Measurements from ENCODE around the gene EFCAB8.
"Not testable (repeated sequence)": the region's sequence is repeated elsewhere in the genome, so short reads cannot be mapped to it uniquely, and the experiment has no call there.

The EFCAB8 gene

DNA sequence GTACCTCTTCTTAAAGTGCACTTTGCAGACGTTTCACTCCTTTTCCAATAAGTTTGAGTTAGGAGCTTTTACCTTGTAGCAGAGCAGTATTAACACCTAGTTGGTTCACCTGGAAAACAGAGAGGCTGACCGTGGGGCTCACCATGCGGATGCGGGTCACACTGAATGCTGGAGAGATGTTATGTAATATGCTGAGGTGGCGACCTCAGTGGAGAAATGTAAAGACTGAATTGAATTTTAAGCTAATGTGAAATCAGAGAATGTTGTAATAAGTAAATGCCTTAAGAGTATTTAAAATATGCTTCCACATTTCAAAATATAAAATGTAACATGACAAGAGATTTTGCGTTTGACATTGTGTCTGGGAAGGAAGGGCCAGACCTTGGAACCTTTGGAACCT is 9.9 kb upstream of the EFCAB8 start:
- H3K4me1 ChIP-seq = 0 out of 20 replicates have a peak, but pooled peaks cover 0 to 5% (median 0%) of the 10 kb centered on the region in 10 experiments
- no peak overlapping the region for H3K27ac ChIP-seq
- H3K9ac ChIP-seq = no peak overlapping the region
- peaks cover 90 to 100% (median 98%) of the 10 kb centered on the region in 11 experiments for H3K36me3 ChIP-seq
- no peak overlapping the region for H3K4me2 ChIP-seq
- H4K20me1 ChIP-seq = peaks cover 32 to 75% (median 53%) of the 10 kb centered on the region in 11 experiments; a peak in 21 of 22 replicates
- H3K9me3 ChIP-seq (replicated peaks in 1 of 11) = no peaks in the 10 kb centered on the region
- H3K4me3 ChIP-seq = no peak overlapping the region
- no peaks in the 10 kb centered on the region for H3K27me3 ChIP-seq
- no peak for TF ChIP-seq Cebpa-rat (IDR thresholded peaks at IDR 0.05)

DNA sequence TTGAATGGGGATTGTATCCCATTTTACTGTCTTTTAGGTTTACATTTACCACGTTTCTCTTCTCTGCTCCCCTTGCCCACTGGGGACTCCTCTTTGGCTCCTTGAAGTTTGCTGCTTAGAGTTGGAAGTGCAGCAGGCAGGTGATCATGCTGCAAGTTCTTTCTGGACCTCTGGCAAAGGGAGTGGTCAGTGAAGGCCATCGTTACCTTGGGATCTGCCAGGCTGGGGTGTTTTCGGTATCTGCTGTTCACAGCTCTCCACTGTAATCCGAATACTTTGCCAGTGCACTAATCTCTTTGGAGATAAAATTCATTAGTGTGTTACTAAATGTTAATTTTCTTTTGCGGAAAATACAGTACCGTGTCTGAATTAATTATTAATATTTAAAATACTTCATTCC is 9.1 kb upstream of the EFCAB8 start:
- H3K4me1 ChIP-seq = 0 out of 20 replicates have a peak, but pooled peaks cover 0 to 5% (median 0%) of the 10 kb centered on the region in 10 experiments
- H4K20me1 ChIP-seq = peaks cover 25 to 68% (median 46%) of the 10 kb centered on the region in 11 experiments; a peak in 21 of 22 replicates
- no peak overlapping the region for H3K4me2 ChIP-seq
- H3K9me3 ChIP-seq (replicated peaks in 1 of 11) = no peaks in the 10 kb centered on the region
- peaks cover 83 to 99% (median 95%) of the 10 kb centered on the region in 11 experiments for H3K36me3 ChIP-seq
- H3K4me3 ChIP-seq = no peak overlapping the region
- no peak overlapping the region for H3K9ac ChIP-seq
- no peaks in the 10 kb centered on the region for H3K27me3 ChIP-seq
- no peak overlapping the region for H3K27ac ChIP-seq
- TF ChIP-seq Cebpa-rat (IDR thresholded peaks at IDR 0.05) = no peak

DNA sequence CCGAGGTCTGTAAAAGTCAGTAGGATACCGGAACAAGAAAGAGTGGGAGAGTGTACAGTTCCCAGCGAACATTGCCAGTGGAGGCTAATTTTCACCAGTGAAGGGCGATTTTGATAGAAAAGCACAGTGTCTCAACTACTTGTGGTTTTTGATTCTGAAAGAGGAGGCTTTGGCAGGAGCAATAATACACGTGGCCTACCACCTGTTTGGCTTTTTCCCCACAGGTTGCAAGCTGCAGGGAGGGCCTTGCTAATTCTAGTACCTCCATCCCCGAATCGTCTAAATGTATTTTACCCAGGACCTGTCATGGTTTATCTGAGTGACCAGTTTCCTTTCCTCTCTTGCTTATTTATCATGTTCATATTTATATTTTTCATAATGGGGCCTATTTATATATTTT is 3.3 kb upstream of the EFCAB8 start:
- Histone ChIP-seq H4K20me1 (peaks cover 4 to 40% (median 14%) of the 10 kb centered on the region in 11 experiments; a peak in 13 of 22 replicates), H3K9me3 (replicated peaks in 1 of 11) (no peaks in the 10 kb centered on the region), H3K9ac (no peak overlapping the region), H3K36me3 (peaks cover 49 to 95% (median 68%) of the 10 kb centered on the region in 11 experiments), H3K4me3 (no peak overlapping the region), H3K4me2 (no peak overlapping the region), H3K27me3 (no peaks in the 10 kb centered on the region), H3K4me1 (peaks cover 0 to 14% (median 7%) of the 10 kb centered on the region in 10 experiments; a peak in 12 of 20 replicates), H3K27ac (no peak overlapping the region)
- TF ChIP-seq Cebpa-rat (IDR thresholded peaks at IDR 0.05) = no peak

DNA sequence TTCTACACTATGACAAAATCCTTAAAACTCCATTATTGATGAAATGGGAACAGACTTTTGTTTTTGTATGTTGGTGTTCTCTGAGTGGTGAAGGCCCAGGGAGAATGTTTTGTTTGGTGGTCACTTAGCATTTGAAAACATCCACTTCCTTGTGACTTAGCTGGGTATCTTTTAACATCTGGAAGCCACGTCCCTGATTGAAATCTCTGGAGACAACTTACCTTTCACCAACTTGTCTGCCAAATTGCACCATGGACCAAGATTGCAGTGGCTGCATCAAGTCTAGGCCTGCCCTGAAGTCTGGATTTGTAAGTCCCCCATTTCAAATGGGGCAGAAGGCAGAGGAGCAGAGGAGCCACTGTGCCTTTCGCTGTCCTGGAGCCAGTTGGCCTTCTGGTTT is 534 bp upstream of the EFCAB8 start:
- H3K4me3 ChIP-seq = no peak overlapping the region
- TF ChIP-seq Cebpa-rat (IDR thresholded peaks at IDR 0.05) = no peak
- H3K4me2 ChIP-seq = no peak overlapping the region
- H3K27ac ChIP-seq = no peak overlapping the region
- peaks cover 24 to 67% (median 45%) of the 10 kb centered on the region in 11 experiments for H3K36me3 ChIP-seq
- H3K27me3 ChIP-seq = no peaks in the 10 kb centered on the region
- peaks cover 4 to 22% (median 11%) of the 10 kb centered on the region in 11 experiments; a peak in 12 of 22 replicates for H4K20me1 ChIP-seq
- peaks cover 0 to 14% (median 7%) of the 10 kb centered on the region in 10 experiments; a peak in 12 of 20 replicates for H3K4me1 ChIP-seq
- H3K9ac ChIP-seq = no peak overlapping the region
- H3K9me3 ChIP-seq (replicated peaks in 1 of 11) = no peaks in the 10 kb centered on the region

DNA sequence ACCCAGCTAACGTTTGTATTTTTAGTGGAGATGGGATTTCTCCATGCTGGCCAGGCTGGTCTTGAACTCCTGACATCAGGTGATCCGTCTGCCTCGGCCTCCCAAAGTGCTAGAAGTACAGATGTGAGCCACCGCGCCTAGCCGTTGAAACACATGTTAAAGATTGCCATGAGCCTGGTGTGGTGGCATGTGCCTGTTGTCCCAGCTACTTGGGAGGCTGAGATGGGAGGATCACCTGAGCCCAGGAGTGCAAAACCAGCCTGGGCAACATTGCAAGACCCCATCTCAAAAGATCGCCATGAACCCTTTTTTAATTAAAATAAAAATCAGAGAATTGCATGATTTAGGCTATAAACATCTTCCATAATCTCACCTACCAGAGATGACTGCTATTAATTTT is 2.7 kb downstream of the EFCAB8 start:
- TF ChIP-seq Cebpa-rat (IDR thresholded peaks at IDR 0.05) = no peak
- H4K20me1 ChIP-seq = peaks cover 0 to 7% (median 2%) of the 10 kb centered on the region in 11 experiments; a peak in 6 of 22 replicates
- no peak overlapping the region for H3K4me3 ChIP-seq
- peaks cover 0 to 1% (median 0%) of the 10 kb centered on the region in 10 experiments; a peak in 3 of 20 replicates for H3K4me1 ChIP-seq
- no peak overlapping the region for H3K4me2 ChIP-seq
- H3K9ac ChIP-seq = no peak overlapping the region
- no peaks in the 10 kb centered on the region for H3K27me3 ChIP-seq
- H3K27ac ChIP-seq = no peak overlapping the region
- peaks cover 12 to 36% (median 25%) of the 10 kb centered on the region in 11 experiments; a peak in 20 of 22 replicates for H3K36me3 ChIP-seq
- no peaks in the 10 kb centered on the region for H3K9me3 ChIP-seq (replicated peaks in 1 of 11)

DNA sequence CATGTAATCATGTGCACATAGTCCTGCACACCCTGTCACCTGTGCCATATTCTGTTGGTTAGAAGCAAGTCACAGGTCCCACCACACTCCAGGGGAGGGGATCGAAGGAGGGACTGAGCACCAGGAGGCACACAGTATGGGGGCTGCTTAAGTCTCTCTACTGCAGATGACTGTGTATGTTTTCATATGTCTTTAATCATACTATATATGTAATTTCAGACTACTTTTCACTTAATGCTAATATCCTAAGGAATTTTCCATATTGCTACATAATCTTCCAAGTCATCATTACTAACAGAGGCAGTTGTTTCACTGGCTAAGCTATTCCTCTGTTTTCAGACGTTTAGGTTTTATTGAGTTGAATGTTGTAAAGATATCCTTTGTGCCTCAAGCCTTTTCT is 10.8 kb downstream of the EFCAB8 start:
- TF ChIP-seq Cebpa-rat (IDR thresholded peaks at IDR 0.05) = no peak

DNA sequence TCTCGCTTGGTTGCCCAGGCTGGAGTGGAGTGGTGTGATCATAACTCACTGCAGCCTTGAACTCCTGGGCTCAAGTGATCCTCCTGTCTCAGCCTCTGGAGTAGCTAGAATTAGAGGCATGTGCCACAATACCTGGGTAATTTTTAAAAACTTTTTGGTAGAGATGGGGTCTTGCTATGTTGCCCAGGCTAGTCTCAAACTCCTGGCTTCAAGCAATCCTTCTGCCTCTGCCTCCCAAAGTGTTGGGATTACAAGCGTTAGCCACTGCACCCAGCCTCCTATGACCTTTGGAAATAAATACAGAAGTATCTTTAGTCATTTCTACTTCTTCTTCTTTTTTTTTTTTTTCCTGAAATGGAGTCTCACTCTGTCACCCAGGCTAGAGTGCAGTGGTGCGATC is 11.8 kb downstream of the EFCAB8 start:
- H4K20me1 ChIP-seq; H3K9ac ChIP-seq; H3K4me2 ChIP-seq; H3K27ac ChIP-seq; H3K4me3 ChIP-seq; H3K9me3 ChIP-seq (replicated peaks in 1 of 11); H3K27me3 ChIP-seq; H3K36me3 ChIP-seq: not testable (repeated sequence)
- peaks cover 11 to 23% (median 20%) of the 10 kb centered on the region in 10 experiments for H3K4me1 ChIP-seq

More for the DNA sequence above, 10.8 kb downstream of the EFCAB8 start:
- no peaks in the 10 kb centered on the region for H3K27me3 ChIP-seq
- no peak overlapping the region for H3K4me3 ChIP-seq
- H3K4me2 ChIP-seq = no peak overlapping the region
- H3K4me1 ChIP-seq = peaks cover 11 to 23% (median 20%) of the 10 kb centered on the region in 10 experiments
- H3K27ac ChIP-seq = no peak overlapping the region
- no peaks in the 10 kb centered on the region for H3K9me3 ChIP-seq (replicated peaks in 1 of 11)
- no peaks in the 10 kb centered on the region for H3K36me3 ChIP-seq
- H3K9ac ChIP-seq = no peak overlapping the region
- no peaks in the 10 kb centered on the region for H4K20me1 ChIP-seq

DNA sequence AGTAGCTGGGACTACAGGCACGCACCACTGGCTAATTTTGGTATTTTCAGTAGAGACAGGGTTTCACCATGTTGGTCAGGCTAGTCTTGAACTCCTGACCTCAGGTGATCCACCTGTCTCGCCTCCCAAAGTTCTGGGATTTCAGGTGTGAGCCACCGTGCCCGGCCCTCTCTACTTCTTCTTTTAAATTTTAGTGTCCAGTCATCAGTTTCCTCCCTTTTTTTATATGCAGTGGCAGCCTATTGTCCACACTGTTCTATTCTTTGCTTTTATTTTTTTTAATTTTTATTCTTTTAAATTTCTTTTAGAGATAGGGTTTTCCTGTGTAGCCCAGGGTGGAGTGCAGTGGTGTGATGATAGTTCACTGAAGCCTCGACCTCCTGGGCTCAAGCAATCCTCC is 12.3 kb downstream of the EFCAB8 start:
- H3K9ac ChIP-seq = no peak overlapping the region
- H3K4me3 ChIP-seq = no peak overlapping the region
- H3K9me3 ChIP-seq (replicated peaks in 1 of 11) = no peaks in the 10 kb centered on the region
- no peaks in the 10 kb centered on the region for H3K27me3 ChIP-seq
- TF ChIP-seq Cebpa-rat (IDR thresholded peaks at IDR 0.05) = no peak
- no peaks in the 10 kb centered on the region for H3K36me3 ChIP-seq
- no peak overlapping the region for H3K4me2 ChIP-seq
- no peak overlapping the region for H3K27ac ChIP-seq
- peaks cover 11 to 23% (median 20%) of the 10 kb centered on the region in 10 experiments for H3K4me1 ChIP-seq
- H4K20me1 ChIP-seq = no peaks in the 10 kb centered on the region

DNA sequence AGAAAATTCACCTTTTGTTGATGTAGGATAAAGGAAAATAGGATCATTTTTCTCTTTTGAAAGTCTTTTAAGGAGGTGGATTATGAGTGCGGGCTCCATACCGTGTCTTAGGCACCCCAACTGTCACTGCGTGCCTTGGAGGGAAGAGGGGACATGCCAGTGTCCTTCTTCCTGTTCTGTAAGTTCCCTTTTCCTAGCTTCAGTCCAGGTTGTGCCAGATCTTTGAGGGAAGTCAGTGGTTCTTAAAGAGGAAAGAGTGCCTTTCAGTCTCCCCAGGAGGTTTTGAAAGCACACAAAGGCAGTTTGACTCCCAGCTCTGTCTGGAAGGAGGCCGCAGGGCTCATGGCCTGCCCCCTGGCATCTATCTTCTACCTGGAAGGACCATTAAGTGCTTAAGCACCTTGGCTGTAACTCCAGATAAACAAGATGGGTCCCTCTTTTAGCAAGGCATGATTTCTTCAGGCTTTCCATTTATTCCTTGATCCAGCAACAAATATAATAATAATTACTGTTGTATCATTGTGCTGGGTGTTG is 13.0 kb downstream of the EFCAB8 start:
- no peaks in the 10 kb centered on the region for H3K27me3 ChIP-seq
- H3K9me3 ChIP-seq (replicated peaks in 1 of 11) = no peaks in the 10 kb centered on the region
- H3K9ac ChIP-seq = peak overlapping the region in 1 of 11 experiments; percentile 20; a peak in 2 of 22 replicates
- no peaks in the 10 kb centered on the region for H4K20me1 ChIP-seq
- no peak overlapping the region for H3K4me3 ChIP-seq
- peaks cover 11 to 23% (median 20%) of the 10 kb centered on the region in 10 experiments for H3K4me1 ChIP-seq
- no peak for TF ChIP-seq Cebpa-rat (IDR thresholded peaks at IDR 0.05)
- H3K4me2 ChIP-seq = peak overlapping the region; percentile 8 to 57 (median 36); a peak in 17 of 22 replicates
- H3K27ac ChIP-seq = no peak overlapping the region
- no peaks in the 10 kb centered on the region for H3K36me3 ChIP-seq

DNA sequence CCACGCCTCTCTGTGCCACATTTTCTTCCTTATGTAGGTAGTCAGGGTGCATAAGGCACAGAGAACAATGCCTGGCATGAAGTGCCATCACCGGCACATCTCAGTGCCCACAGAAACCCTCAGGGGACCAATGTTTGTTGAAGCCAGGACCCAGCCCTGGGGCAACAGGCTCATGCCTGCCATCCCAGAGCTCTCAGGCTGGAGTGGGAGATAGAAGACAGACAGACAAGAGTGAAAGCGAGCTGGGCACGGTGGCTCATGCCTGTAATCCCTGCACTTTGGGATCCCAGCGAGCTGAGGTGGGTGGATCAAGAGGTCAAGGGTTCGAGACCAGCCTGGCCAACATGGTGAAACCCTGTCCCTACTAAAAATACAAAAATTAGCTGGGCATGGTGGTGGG is 13.5 kb downstream of the EFCAB8 start:
- Histone ChIP-seq H3K27me3 (no peaks in the 10 kb centered on the region), H3K36me3 (no peaks in the 10 kb centered on the region), H3K4me1 (peaks cover 11 to 23% (median 20%) of the 10 kb centered on the region in 10 experiments), H4K20me1 (no peaks in the 10 kb centered on the region), H3K9ac (no peak overlapping the region; a peak in 1 of 22 replicates), H3K4me3 (no peak overlapping the region), H3K27ac (no peak overlapping the region), H3K9me3 (replicated peaks in 1 of 11) (no peaks in the 10 kb centered on the region), H3K4me2 (peak overlapping the region; percentile 8 to 57 (median 36); a peak in 19 of 22 replicates)
- TF ChIP-seq Cebpa-rat (IDR thresholded peaks at IDR 0.05) = no peak
